GM18499 (cell line): ENCODE data around the gene SSR4.

Experiments
- ATAC-seq: cut with Tn5 transposase; IDR thresholded peaks from one replicate; pipeline ENCODE4 v1.9.1; 2021; ENCODE audit warnings: moderate number of reproducible peaks; ENCODE audit not compliant: insufficient read depth, unreplicated experiment

SSR4 gene

GRCh38 chrX:153780678-153781427 lies 13.6 kb upstream of the SSR4 start, which contains the start of gene SRPK3:
Gene SRPK3, plus strand, starts transcription at chrX:153781041. Its CDS starts 46 bp downstream, at chrX:153781087.
- no peak for ATAC-seq

- no peak for ATAC-seq
These were observed 12.9 kb upstream of the SSR4 start for GRCh38 chrX:153781428-153782047.

- no peak for ATAC-seq
These were observed 12.2 kb upstream of the SSR4 start for GRCh38 chrX:153782313-153782712.

- no peak for ATAC-seq
These were observed 11.6 kb upstream of the SSR4 start for GRCh38 chrX:153782871-153783270.

- ATAC-seq: no peak
These were observed 11.0 kb upstream of the SSR4 start for GRCh38 chrX:153783378-153784013.

GRCh38 chrX:153784325-153784967 lies 10.0 kb upstream of the SSR4 start:
- no peak for ATAC-seq

GRCh38 chrX:153786669-153787068 lies 7.8 kb upstream of the SSR4 start:
- ATAC-seq: no peak

- ATAC-seq: no peak
These were observed 4.8 kb upstream of the SSR4 start for GRCh38 chrX:153789654-153790053.

- ATAC-seq: no peak
These were observed 3.2 kb upstream of the SSR4 start for GRCh38 chrX:153791104-153791852.

- ATAC-seq: no peak
These were observed 2.1 kb upstream of the SSR4 start for GRCh38 chrX:153792368-153792767.

- ATAC-seq: no peak
These were observed 1.2 kb upstream of the SSR4 start for GRCh38 chrX:153793291-153793690.

- ATAC-seq: no peak
These were observed 689 bp downstream of the SSR4 start for GRCh38 chrX:153794897-153795816.

GRCh38 chrX:153797415-153798015 lies 3.0 kb downstream of the SSR4 start:
- no peak for ATAC-seq

GRCh38 chrX:153799326-153799725 lies 4.9 kb downstream of the SSR4 start:
- no peak for ATAC-seq

GRCh38 chrX:153800177-153800722 lies 5.8 kb downstream of the SSR4 start:
- no peak for ATAC-seq

GRCh38 chrX:153800746-153801145 lies 6.3 kb downstream of the SSR4 start:
- ATAC-seq: no peak

GRCh38 chrX:153801669-153802068 lies 7.2 kb downstream of the SSR4 start:
- ATAC-seq: no peak

- ATAC-seq: no peak
These were observed 8.1 kb downstream of the SSR4 start for GRCh38 chrX:153802513-153803045.
